Measurements from ENCODE around the gene YPEL4. TPM values are rescaled to one million over a fixed set of nuclear protein-coding genes. Genes with fewer than 3 reads are reported as not detected.

Gene YPEL4
- total RNA-seq, 1 experiment from 2014 or later = not detected

GRCh38 chr11:57599381-57599780 is 50.3 kb downstream of the YPEL4 start:
- no peak for DNase-seq
- Histone ChIP-seq H3K27me3 (ENCODE audit: low read length) (peaks cover 43% of the 10 kb centered on the region), H3K79me2 (ENCODE audit: low read length) (no peaks in the 10 kb centered on the region), H3K4me3 (ENCODE audit: low read length) (no peak overlapping the region), H3K4me1 (ENCODE audit: insufficient read depth, low read length) (no peaks in the 10 kb centered on the region), H3K9me3 (ENCODE audit: low read length) (no peaks in the 10 kb centered on the region), H3K9me2 (replicated peaks; ENCODE audit: low read length) (no peaks in the 10 kb centered on the region), H3K4me2 (ENCODE audit: low read length) (no peak overlapping the region), H3K9ac (ENCODE audit: low read length) (no peak overlapping the region), H3F3A (ENCODE audit: low read length, unreplicated experiment) (no peaks in the 10 kb centered on the region), H2AFZ (ENCODE audit: low read length) (no peak overlapping the region), H4K20me1 (ENCODE audit: low read length) (no peaks in the 10 kb centered on the region), H3K36me3 (ENCODE audit: low read depth, low read length) (no peaks in the 10 kb centered on the region), H3K27ac (ENCODE audit: low read length) (no peak overlapping the region)
- no TSS peak for BruUV-seq (replicated peaks)
- CTCF ChIA-PET = no interaction called here
- TF ChIP-seq CTCF (conservative IDR thresholded peaks at IDR 0.05; ENCODE audit: low read depth, low read length) = no peak
- no peak for TF ChIP-seq EZH2 (IDR thresholded peaks at IDR 0.05; ENCODE audit: low read length, unreplicated experiment)
- no peak for TF ChIP-seq EZH2phosphoT487 (IDR thresholded peaks at IDR 0.05; ENCODE audit: borderline replicate concordance, low read length)
- intact Hi-C loops (cut with micrococcal nuclease) = no loop called here
- POLR2A ChIA-PET (ENCODE audit: unreplicated experiment) = no interaction called here
- ATAC-seq = no peak

GRCh38 chr11:57598831-57599155 is 50.9 kb downstream of the YPEL4 start:
- Histone ChIP-seq H3K27ac (ENCODE audit: low read length) (no peak overlapping the region), H3K9me3 (ENCODE audit: low read length) (no peaks in the 10 kb centered on the region), H3K4me3 (ENCODE audit: low read length) (no peak overlapping the region), H3K9ac (ENCODE audit: low read length) (no peak overlapping the region), H3K27me3 (ENCODE audit: low read length) (peaks cover 49% of the 10 kb centered on the region), H3K9me2 (replicated peaks; ENCODE audit: low read length) (no peaks in the 10 kb centered on the region), H3K79me2 (ENCODE audit: low read length) (no peaks in the 10 kb centered on the region), H3K4me2 (ENCODE audit: low read length) (no peak overlapping the region), H4K20me1 (ENCODE audit: low read length) (no peaks in the 10 kb centered on the region), H3F3A (ENCODE audit: low read length, unreplicated experiment) (no peaks in the 10 kb centered on the region), H3K36me3 (ENCODE audit: low read depth, low read length) (no peaks in the 10 kb centered on the region), H2AFZ (ENCODE audit: low read length) (no peak overlapping the region), H3K4me1 (ENCODE audit: insufficient read depth, low read length) (no peaks in the 10 kb centered on the region)
- POLR2A ChIA-PET (ENCODE audit: unreplicated experiment) = no interaction called here
- no TSS peak for BruUV-seq (replicated peaks)
- TF ChIP-seq EZH2 (IDR thresholded peaks at IDR 0.05; ENCODE audit: low read length, unreplicated experiment) (no peak), CTCF (conservative IDR thresholded peaks at IDR 0.05; ENCODE audit: low read depth, low read length) (no peak), EZH2phosphoT487 (IDR thresholded peaks at IDR 0.05; ENCODE audit: borderline replicate concordance, low read length) (no peak)
- DNase-seq (no peak), ATAC-seq (no peak)
- intact Hi-C loops (cut with micrococcal nuclease) = no loop called here
- CTCF ChIA-PET = no interaction called here

- no peak overlapping the region for H3K27ac ChIP-seq (ENCODE audit: low read length)
- H3K4me2 ChIP-seq (ENCODE audit: low read length) = no peak overlapping the region
- H3K79me2 ChIP-seq (ENCODE audit: low read length) = no peaks in the 10 kb centered on the region
- DNase-seq (no peak), ATAC-seq (no peak; the same call in 1 of the 2 replicates)
- intact Hi-C loops (cut with micrococcal nuclease) = no loop called here
- no peaks in the 10 kb centered on the region for H3K4me1 ChIP-seq (ENCODE audit: insufficient read depth, low read length)
- H3K36me3 ChIP-seq (ENCODE audit: low read depth, low read length) = no peaks in the 10 kb centered on the region
- no TSS peak for BruUV-seq (replicated peaks)
- H4K20me1 ChIP-seq (ENCODE audit: low read length) = no peaks in the 10 kb centered on the region
- H3K9ac ChIP-seq (ENCODE audit: low read length) = no peak overlapping the region
- no peak overlapping the region for H3K4me3 ChIP-seq (ENCODE audit: low read length)
- peaks cover 55% of the 10 kb centered on the region for H3K27me3 ChIP-seq (ENCODE audit: low read length)
- no peaks in the 10 kb centered on the region for H3F3A ChIP-seq (ENCODE audit: low read length, unreplicated experiment)
- ChIA-PET CTCF (no interaction called here), POLR2A (ENCODE audit: unreplicated experiment) (no interaction called here)
- H3K9me2 ChIP-seq (replicated peaks; ENCODE audit: low read length) = no peaks in the 10 kb centered on the region
- no peak for TF ChIP-seq CTCF (conservative IDR thresholded peaks at IDR 0.05; ENCODE audit: low read depth, low read length)
- no peak for TF ChIP-seq EZH2phosphoT487 (IDR thresholded peaks at IDR 0.05; ENCODE audit: borderline replicate concordance, low read length)
- no peak for TF ChIP-seq EZH2 (IDR thresholded peaks at IDR 0.05; ENCODE audit: low read length, unreplicated experiment)
- H2AFZ ChIP-seq (ENCODE audit: low read length) = no peak overlapping the region
- H3K9me3 ChIP-seq (ENCODE audit: low read length) = no peaks in the 10 kb centered on the region
Measured at GRCh38 chr11:57597916-57598830, 51.5 kb downstream of the YPEL4 start.
